Esophagus squamous epithelium (tissue), 4 donors: Measurements from ENCODE around the gene OS9.

Experiments used
- POLR2A ChIP-seq, 4 donors: fragments of 450-650 bp; IDR thresholded peaks; one replicate each; pipeline ENCODE4 v1.6.1; 2017; ENCODE audit warnings: antibody characterized with exemption in 4 of 4, mild to moderate bottlenecking in 4 of 4, moderate library complexity in 3 of 4
- TF ChIP-seq, protein P1 (sequence below), 6 experiments: fragments of 450-650 bp in 4 of 6; fragments of 200-600 bp in 2 of 6; sonication (generic) in 2 of 6; IDR thresholded peaks; one replicate each; pipeline ENCODE4 v1.5.1; 2016 to 2019; ENCODE audit warnings: antibody characterized with exemption in 6 of 6, mild to moderate bottlenecking in 4 of 6, moderate library complexity in 4 of 6

DNA sequence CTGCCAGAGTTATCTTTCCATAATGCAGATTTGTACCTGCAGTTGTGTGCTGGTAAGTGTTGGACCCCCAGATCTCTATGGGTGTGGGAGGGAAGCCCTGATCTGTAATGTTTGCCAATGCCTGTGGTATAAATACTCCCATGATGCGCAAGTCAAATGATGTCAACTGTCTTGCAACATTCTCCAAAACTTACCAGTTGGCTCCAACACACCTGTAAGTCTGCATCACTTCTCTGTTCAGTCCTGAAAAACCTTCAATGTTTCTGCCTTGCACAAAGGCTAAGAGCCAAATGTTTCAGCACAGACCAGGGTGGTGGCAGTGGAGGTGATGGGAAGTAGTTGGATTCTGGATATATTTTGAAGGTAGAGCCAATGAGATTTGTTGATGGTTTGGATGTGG, 3.1 kb downstream of the OS9 start:
- TF ChIP-seq POLR2A (IDR thresholded peaks at IDR 0.05) = no peak
- TF ChIP-seq, protein P1, sequence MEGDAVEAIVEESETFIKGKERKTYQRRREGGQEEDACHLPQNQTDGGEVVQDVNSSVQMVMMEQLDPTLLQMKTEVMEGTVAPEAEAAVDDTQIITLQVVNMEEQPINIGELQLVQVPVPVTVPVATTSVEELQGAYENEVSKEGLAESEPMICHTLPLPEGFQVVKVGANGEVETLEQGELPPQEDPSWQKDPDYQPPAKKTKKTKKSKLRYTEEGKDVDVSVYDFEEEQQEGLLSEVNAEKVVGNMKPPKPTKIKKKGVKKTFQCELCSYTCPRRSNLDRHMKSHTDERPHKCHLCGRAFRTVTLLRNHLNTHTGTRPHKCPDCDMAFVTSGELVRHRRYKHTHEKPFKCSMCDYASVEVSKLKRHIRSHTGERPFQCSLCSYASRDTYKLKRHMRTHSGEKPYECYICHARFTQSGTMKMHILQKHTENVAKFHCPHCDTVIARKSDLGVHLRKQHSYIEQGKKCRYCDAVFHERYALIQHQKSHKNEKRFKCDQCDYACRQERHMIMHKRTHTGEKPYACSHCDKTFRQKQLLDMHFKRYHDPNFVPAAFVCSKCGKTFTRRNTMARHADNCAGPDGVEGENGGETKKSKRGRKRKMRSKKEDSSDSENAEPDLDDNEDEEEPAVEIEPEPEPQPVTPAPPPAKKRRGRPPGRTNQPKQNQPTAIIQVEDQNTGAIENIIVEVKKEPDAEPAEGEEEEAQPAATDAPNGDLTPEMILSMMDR (IDR thresholded peaks at IDR 0.05) = no peak
